HG02840 (cell line): ENCODE data around the gene PSIP1.

Experiments
- ATAC-seq: cut with Tn5 transposase; IDR thresholded peaks from one replicate; pipeline ENCODE4 v1.9.1; 2021; ENCODE audit warnings: mild to moderate bottlenecking, moderate library complexity, moderate number of reproducible peaks; ENCODE audit not compliant: unreplicated experiment, low FRiP score

The PSIP1 gene

DNA sequence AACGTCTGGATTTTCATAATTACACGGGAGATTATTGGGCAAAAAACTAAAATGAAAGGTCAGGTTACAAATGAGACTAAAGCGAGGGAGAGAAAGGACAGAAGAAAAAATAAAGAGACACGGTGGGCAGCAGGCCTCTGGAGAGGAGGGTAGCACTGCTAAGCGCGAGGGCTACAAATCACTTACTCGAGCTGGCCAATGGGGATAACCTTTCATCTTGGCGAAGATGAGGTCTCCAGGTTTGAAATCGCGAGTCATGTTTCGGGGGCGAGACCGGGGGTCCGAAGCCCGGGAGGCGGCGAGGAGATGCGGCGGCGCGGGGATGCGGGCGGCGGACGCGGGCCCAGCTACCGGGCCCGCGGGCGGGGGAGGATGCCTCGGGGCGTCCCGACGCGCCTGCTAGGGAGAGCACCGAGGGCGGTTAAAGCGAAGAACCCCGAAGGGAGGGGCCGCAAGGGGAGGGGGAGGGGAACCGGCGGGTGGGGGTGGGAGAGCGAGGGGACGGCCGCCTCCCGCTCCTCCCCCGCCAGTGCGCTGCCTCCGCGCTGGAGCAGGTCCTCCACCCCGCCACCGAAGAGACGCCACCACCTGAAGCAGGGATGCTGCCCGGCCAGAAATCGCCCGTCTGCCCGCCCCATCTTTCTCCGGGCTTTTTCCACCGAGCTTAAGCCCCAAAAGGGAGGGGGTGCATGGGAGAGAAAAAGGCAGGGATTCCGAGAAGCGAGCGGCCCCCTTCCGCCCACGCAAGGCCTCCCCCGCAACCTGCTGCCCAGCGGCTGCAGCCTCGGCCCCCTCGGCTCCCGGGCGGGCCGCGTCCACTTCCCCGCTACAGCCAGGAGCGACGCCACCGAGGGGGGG lies 610 bp downstream of the PSIP1 start:
- ATAC-seq = peak; percentile 47

GRCh38 chr9:15505921-15506320 lies 4.8 kb downstream of the PSIP1 start:
- no peak for ATAC-seq

GRCh38 chr9:15501803-15502202 lies 9.0 kb downstream of the PSIP1 start:
- ATAC-seq = no peak

- no peak for ATAC-seq
These were observed 9.6 kb downstream of the PSIP1 start for GRCh38 chr9:15501179-15501578.

DNA sequence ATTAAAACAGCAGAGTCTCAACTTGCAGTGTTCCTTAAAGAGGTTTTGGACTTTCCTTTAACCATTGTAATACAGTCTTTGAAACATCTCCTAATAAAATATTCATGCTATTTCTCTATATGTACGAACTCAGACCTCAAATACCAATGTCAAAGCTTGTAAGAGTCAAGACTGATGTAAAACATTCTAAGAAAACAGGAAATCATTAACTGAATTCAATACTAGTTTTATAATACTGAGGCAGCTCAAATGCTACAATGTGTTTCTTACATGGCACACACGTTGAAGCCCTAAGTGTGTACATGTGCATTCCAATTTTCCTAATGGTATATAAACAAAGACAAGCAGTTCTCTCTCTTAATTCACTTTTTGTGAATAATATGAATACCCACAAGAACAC lies 11.6 kb downstream of the PSIP1 start:
- no peak for ATAC-seq

DNA sequence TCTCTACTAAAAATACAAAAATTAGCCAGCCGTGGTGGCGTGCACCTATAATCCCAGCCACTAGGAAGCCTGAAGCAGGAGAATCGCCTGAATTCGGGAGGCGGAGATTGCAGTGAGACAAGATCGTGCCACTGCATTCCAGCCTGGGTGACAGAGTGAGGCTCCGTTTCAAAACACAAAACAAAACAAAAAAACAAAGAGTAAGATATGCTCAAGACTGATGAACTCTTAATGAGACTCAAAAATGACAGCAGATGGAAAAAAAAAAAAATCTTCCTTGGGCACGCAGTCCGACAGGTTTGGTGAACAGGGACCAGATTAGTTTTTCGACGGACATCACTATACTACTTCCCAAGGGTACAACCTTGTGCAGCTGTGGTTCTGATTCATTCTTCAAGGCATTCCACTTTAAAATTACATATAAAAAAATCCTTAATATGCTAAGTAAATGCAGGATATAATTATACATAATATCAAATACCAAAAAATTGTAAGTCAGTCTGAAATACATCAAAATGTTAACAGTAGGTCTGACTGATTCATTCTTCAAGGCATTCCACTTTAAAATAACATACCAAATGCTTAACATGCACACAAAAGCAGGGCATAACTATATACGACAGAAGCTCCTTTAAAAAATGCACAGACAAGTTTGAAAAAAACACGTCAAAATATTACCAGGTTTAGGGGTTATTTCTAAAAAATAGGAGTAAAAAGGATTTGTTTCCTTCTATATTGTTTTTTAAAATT lies 12.3 kb downstream of the PSIP1 start:
- no peak for ATAC-seq

DNA sequence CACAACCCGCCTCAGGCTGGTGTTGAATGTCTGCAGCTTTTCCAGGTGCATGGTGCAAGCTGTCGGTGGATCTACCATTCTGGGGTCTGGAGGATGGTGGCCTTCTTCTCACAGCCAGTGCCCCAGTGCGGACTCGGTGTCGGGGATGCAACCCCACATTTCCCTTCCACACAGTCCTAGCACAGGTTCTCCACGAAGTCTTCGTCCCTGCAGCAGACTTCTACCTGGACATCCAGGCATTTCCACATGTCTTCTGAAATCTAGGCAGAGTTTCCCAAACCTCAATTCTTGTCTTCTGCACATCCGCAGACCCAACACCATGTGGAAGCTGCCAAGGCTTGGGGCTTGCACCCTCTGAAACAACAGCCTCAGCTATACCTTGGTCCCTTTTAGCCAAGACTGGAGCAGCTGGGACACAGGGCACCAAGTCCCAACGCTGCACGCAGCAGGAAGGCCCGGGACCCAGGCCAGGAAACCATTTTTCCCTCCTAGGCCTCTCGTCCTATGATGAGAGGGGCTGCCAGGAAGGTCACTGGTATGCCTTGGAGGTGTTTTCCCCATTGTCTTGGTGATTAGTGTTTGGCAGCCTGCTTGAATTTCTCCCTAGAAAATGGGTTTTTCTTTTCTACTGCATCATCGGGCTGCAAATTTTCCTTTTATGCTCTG lies 18.2 kb downstream of the PSIP1 start:
- no peak for ATAC-seq

DNA sequence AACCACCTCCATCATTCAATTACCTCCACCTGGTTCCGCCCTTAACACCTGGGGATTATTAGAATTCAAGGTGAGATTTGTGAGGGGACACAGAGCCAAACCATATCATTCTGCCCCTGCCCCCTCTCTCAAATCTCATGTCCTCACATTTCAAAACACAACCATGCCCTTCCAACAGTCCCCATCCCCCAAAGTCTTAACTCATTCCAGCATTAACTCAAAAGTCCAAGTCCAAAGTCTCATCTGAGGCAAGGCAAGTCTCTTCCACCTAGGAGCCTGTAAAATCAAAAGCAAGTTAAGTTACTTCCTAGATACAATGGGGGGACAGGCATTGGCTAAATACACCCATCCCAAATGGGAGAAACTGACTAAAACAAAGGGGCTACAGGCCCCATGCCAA lies 18.8 kb downstream of the PSIP1 start:
- no peak for ATAC-seq

GRCh38 chr9:15485836-15486666 lies 24.7 kb downstream of the PSIP1 start:
- no peak for ATAC-seq

DNA sequence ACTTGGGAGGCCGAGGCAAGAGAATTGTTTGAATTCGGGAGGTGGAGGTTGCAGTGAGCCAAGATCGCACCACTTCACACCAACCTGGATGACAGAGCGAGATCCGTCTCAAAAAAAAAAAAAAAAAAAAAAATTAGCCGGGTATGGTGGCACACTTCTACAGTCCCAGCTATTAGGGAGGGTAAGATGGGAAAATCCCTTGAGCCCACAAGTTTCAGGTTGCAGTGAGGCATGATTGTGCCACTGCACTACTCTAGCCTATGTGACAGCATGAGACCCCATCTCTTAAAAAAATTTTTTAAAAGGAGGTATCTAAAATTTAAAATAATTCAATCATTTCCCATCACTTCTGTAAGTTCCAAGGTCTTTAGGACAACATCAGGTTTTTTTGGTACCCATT lies 26.0 kb downstream of the PSIP1 start:
- no peak for ATAC-seq

DNA sequence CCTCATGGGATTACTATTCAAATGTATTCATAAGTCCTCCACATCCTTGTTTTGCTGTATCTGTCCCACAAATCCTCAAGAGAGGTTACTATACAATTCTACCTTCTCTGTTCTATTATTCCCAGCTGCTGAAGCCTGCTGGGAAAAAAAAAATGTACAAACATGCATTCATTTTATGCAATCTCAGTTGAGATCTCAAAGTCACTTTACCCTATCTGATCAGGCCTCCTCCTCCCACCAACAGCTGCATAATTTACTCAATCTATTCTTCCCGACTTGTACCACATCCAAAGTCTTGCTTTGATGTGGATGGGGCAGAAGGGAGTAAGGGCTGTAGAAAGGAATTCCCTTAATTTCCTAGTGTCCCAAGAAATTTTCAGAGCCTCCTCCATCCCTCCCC lies 28.6 kb downstream of the PSIP1 start:
- ATAC-seq = no peak

- ATAC-seq = no peak
These were observed 30.7 kb downstream of the PSIP1 start for GRCh38 chr9:15480028-15480427.

DNA sequence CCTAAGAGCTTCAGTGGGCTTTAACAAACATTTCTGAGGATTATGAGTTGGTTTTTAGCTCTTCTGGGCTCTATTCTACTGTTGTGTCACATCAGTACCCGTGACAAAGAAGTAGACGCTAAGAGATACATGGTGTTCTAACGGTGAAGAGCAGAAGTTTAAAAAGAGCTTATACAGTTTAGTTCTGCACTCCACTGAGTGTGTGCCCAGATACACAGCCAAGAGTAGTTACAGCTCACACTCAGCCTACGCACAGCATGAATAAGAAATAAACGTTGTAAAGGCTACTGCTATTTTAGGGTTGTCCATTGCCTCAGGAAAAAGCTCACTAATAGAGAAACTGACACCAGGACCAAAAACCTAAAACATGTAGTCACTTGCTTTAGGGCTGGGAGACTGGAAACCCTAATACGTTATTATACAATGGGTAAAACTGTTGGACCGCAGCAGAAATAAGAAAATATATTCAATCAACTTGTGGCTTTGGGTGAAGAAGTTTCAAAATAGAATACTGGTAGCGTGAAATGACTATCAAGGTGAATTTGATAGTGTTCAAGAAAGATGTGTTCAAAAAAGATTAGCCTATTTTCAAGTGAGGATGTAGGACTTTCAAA lies 34.7 kb downstream of the PSIP1 start:
- ATAC-seq = no peak

GRCh38 chr9:15469862-15470261 lies 40.9 kb downstream of the PSIP1 start:
- no peak for ATAC-seq

GRCh38 chr9:15469406-15469805 lies 41.4 kb downstream of the PSIP1 start:
- ATAC-seq = no peak

GRCh38 chr9:15468145-15468544 lies 42.6 kb downstream of the PSIP1 start:
- ATAC-seq = no peak

- ATAC-seq = no peak
These were observed 49.2 kb downstream of the PSIP1 start for GRCh38 chr9:15461601-15462000.

DNA sequence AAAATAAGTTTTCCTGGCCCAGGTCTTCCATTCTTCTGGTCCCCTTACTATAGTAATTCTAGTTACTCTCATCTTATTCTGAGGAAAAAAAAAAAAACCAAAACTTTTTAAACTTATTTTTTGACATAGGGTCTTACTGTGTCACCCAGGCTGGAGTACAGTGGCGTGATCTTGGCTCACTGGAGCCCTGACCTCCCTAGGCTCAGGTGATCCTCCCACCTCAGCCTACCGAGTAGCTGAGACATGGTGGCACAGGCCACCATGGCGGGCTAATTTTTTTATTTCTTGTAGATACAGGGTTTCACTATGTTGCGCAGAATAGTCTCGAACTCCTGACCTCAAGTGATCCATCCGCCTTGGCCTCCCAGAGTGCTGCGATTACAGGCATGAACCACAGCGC lies 49.7 kb downstream of the PSIP1 start:
- ATAC-seq = no peak

DNA sequence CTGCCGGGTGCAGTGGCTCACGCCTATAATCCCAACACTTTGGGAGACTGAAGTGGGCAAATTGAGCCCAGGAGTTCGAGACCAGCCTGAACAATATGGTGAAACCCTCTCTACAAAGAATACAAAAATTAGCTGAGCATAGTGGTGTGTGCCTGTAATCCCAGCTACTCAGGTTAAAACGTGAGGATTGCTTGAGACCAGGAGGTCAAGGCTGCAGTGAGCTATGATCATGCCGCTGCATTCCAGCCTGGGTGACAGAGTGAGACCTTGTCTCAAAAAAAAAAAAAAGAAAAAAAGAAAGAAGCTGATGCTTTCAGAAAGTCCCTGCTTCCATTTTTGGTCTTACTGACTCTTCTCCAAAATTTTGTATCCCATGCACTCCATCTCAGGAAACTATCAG lies 56.8 kb downstream of the PSIP1 start:
- no peak for ATAC-seq

DNA sequence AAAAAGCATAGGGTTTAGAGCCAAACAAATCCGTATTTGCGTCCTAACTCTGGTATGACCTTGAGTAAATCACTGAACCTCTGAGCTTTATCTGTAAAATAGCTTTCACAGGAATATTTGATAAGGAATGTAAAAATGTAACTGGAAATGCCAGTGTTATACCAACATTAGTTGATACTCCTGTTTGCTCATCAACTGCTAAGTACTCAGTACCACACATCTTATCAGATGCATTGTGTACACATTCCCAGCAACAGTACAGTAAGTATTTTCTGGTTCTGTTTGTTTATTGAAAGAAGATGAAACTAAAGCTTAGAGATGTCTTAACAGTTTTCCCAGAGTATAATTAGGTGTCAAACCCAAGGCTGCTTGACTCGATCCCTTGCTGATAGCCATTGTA lies 66.6 kb downstream of the PSIP1 start:
- ATAC-seq = no peak
